HG03045 (cell line): ENCODE measurements around the gene GPBP1.

Experiments used
- ATAC-seq: cut with Tn5 transposase; IDR thresholded peaks from one replicate; pipeline ENCODE4 v1.9.1; 2021; ENCODE audit warnings: mild to moderate bottlenecking, moderate library complexity; ENCODE audit not compliant: unreplicated experiment

Gene GPBP1

GRCh38 chr5:57209316-57210040, 35.6 kb downstream of the GPBP1 start:
- ATAC-seq: no peak

- ATAC-seq: no peak
Measured at GRCh38 chr5:57210633-57211032, 36.8 kb downstream of the GPBP1 start.

GRCh38 chr5:57211039-57211438, 37.2 kb downstream of the GPBP1 start:
- ATAC-seq: no peak

GRCh38 chr5:57215629-57216195, 41.9 kb downstream of the GPBP1 start:
- no peak for ATAC-seq

GRCh38 chr5:57216714-57217113, 42.9 kb downstream of the GPBP1 start:
- ATAC-seq: no peak

- ATAC-seq: no peak
Measured at GRCh38 chr5:57219386-57219785, 45.5 kb downstream of the GPBP1 start.

- ATAC-seq: no peak
Measured at GRCh38 chr5:57221049-57221568, 47.2 kb downstream of the GPBP1 start.

- ATAC-seq: no peak
Measured at GRCh38 chr5:57225553-57225952, 51.7 kb downstream of the GPBP1 start.

GRCh38 chr5:57229313-57229712, 55.5 kb downstream of the GPBP1 start:
- no peak for ATAC-seq

GRCh38 chr5:57231607-57232006, 57.7 kb downstream of the GPBP1 start:
- no peak for ATAC-seq

- no peak for ATAC-seq
Measured at GRCh38 chr5:57232293-57233033, 58.6 kb downstream of the GPBP1 start.

- peak; percentile 74 for ATAC-seq
Measured at GRCh38 chr5:57243286-57244137, 69.7 kb downstream of the GPBP1 start.

- ATAC-seq: no peak
Measured at GRCh38 chr5:57244331-57244730, 70.5 kb downstream of the GPBP1 start.

- ATAC-seq: no peak
Measured at GRCh38 chr5:57246426-57246825, 72.6 kb downstream of the GPBP1 start.

- no peak for ATAC-seq
Measured at GRCh38 chr5:57247765-57248164, 73.9 kb downstream of the GPBP1 start.

GRCh38 chr5:57249265-57249874, 75.5 kb downstream of the GPBP1 start:
- ATAC-seq: no peak

- ATAC-seq: no peak
Measured at GRCh38 chr5:57258052-57258451, 84.2 kb downstream of the GPBP1 start.

GRCh38 chr5:57258943-57259342, 85.1 kb downstream of the GPBP1 start:
- no peak for ATAC-seq

- no peak for ATAC-seq
Measured at GRCh38 chr5:57259704-57260103, 85.8 kb downstream of the GPBP1 start.

GRCh38 chr5:57262541-57262940, 88.7 kb downstream of the GPBP1 start:
- ATAC-seq: no peak

GRCh38 chr5:57267805-57268204, 93.9 kb downstream of the GPBP1 start:
- ATAC-seq: no peak
